IMR-90 (cell line): ENCODE measurements around the gene MAGI2. TPM values are rescaled to one million over a fixed set of nuclear protein-coding genes. Genes with fewer than 3 reads are reported as not detected.

Experiments
- ATAC-seq: fragments of 200-7000 bp; cut with Tn5 transposase; 2 replicates; pipeline ENCODE4 v1.9.1; 2020; ENCODE audit warnings: low read depth, mild to moderate bottlenecking, moderate library complexity
- BruUV-seq: library from RNA; stranded (reverse); fragments of 400-500 nt; replicated peaks from 2 replicates; lab custom pipeline; 2021; lab: Mats Ljungman, UMichigan
- CTCF ChIA-PET: fragments of 300-600 bp; formaldehyde crosslinking; extraction: SDS; loops from one replicate; lab custom pipeline; 2021; ENCODE audit warnings: antibody characterized with exemption; lab: Yijun Ruan, JAX
- POLR2A ChIA-PET: fragments of 300-600 bp; sonication (Branson Sonifier 250); formaldehyde crosslinking; loops from one replicate; lab custom pipeline; 2022; ENCODE audit warnings: antibody characterized with exemption; ENCODE audit not compliant: unreplicated experiment; lab: Charles Lee
- DNase-seq: peaks from one replicate; pipeline ENCODE4 v3.0.0; 2013
- H2AFZ ChIP-seq: replicated peaks from 2 replicates; pipeline ENCODE3; 2013; ENCODE audit warnings: low read length, mild to moderate bottlenecking; ENCODE audit not compliant: poor library complexity
- H2AK5ac ChIP-seq: 2 replicates; pipeline ENCODE4 v1.6.1; 2013; ENCODE audit warnings: low read depth, low read length, inconsistent platforms
- H2AK9ac ChIP-seq: replicated peaks from 2 replicates; pipeline ENCODE3; 2013; ENCODE audit warnings: mild to moderate bottlenecking, low read depth, low read length, moderate library complexity; ENCODE audit not compliant: poor library complexity
- H2BK120ac ChIP-seq: 2 replicates; pipeline ENCODE4 v1.6.1; 2013; ENCODE audit warnings: low read depth, low read length, inconsistent platforms
- H2BK15ac ChIP-seq: 3 replicates; pipeline ENCODE4 v1.6.1; 2013; ENCODE audit warnings: low read depth, low read length, inconsistent platforms
- H2BK20ac ChIP-seq: 2 replicates; pipeline ENCODE4 v1.6.1; 2013; ENCODE audit warnings: low read depth, mild to moderate bottlenecking, inconsistent platforms, low read length, moderate library complexity
- H2BK5ac ChIP-seq: 2 replicates; pipeline ENCODE4 v1.6.1; 2013; ENCODE audit warnings: mild to moderate bottlenecking, low read depth, low read length, inconsistent platforms; ENCODE audit not compliant: poor library complexity, severe bottlenecking
- H3K14ac ChIP-seq: replicated peaks from 2 replicates; pipeline ENCODE4 v1.6.1; 2013; ENCODE audit warnings: low read depth, low read length, inconsistent platforms
- H3K18ac ChIP-seq: 2 replicates; pipeline ENCODE4 v1.6.1; 2013; ENCODE audit warnings: low read depth, low read length, control low read depth
- H3K23ac ChIP-seq: 2 replicates; pipeline ENCODE4 v1.6.1; 2013; ENCODE audit warnings: low read depth, low read length, inconsistent platforms
- H3K27ac ChIP-seq: 2 replicates; pipeline ENCODE4 v1.5.1; 2013; ENCODE audit warnings: mild to moderate bottlenecking, control low read depth, low read length; ENCODE audit not compliant: insufficient read depth
- H3K27me3 ChIP-seq: 2 replicates; pipeline ENCODE4 v1.6.1; 2013; ENCODE audit warnings: low read length; ENCODE audit not compliant: control insufficient read depth, insufficient read depth
- H3K36me3 ChIP-seq: 2 replicates; pipeline ENCODE4 v1.6.1; 2013; ENCODE audit warnings: low read length, mixed read lengths; ENCODE audit not compliant: control insufficient read depth, insufficient read depth
- H3K4ac ChIP-seq: 2 replicates; pipeline ENCODE4 v1.6.1; 2013; ENCODE audit warnings: low read depth, low read length, inconsistent platforms
- H3K4me1 ChIP-seq: 2 replicates; pipeline ENCODE4 v1.6.1; 2013; ENCODE audit warnings: low read length, mixed read lengths; ENCODE audit not compliant: control insufficient read depth, insufficient read depth
- H3K4me2 ChIP-seq: 2 replicates; pipeline ENCODE4 v1.6.1; 2013; ENCODE audit warnings: low read depth, mild to moderate bottlenecking, control low read depth, low read length, moderate library complexity
- H3K4me3 ChIP-seq: 2 replicates; pipeline ENCODE4 v1.5.1; 2013; ENCODE audit warnings: low read depth, mild to moderate bottlenecking, control low read depth, low read length, moderate library complexity; ENCODE audit not compliant: insufficient read depth
- H3K56ac ChIP-seq: 2 replicates; pipeline ENCODE4 v1.6.1; 2013; ENCODE audit warnings: low read length, inconsistent platforms; ENCODE audit not compliant: insufficient read depth; ENCODE audit errors: extremely low read depth
- H3K79me1 ChIP-seq, 2 experiments: 2 replicates each; pipeline ENCODE4 v1.6.1; 2013; ENCODE audit warnings: low read length in 2 of 2, inconsistent platforms in 1 of 2, low read depth in 1 of 2
- H3K9ac ChIP-seq: 2 replicates; pipeline ENCODE4 v1.6.1; 2013; ENCODE audit warnings: low read depth, low read length, control low read depth
- H3K9me1 ChIP-seq: 2 replicates; pipeline ENCODE4 v1.6.1; 2013; ENCODE audit warnings: low read length, inconsistent platforms; ENCODE audit not compliant: insufficient read depth
- H3K9me3 ChIP-seq: 2 replicates; pipeline ENCODE4 v1.6.1; 2013; ENCODE audit warnings: low read length; ENCODE audit not compliant: control insufficient read depth, insufficient read depth
- H4K20me1 ChIP-seq: 2 replicates; pipeline ENCODE4 v1.6.1; 2013; ENCODE audit warnings: low read length, inconsistent platforms; ENCODE audit not compliant: insufficient read depth
- H4K5ac ChIP-seq: 2 replicates; pipeline ENCODE4 v1.6.1; 2013; ENCODE audit warnings: mild to moderate bottlenecking, low read depth, low read length, control low read depth
- H4K8ac ChIP-seq, 2 experiments: 2 replicates each; pipeline ENCODE4 v1.6.1; 2013; ENCODE audit warnings: low read depth in 2 of 2, low read length in 2 of 2, control low read depth in 1 of 2, inconsistent platforms in 1 of 2
- H4K91ac ChIP-seq: 2 replicates; pipeline ENCODE4 v1.6.1; 2013; ENCODE audit warnings: low read depth, low read length, inconsistent platforms; ENCODE audit not compliant: insufficient read depth
- BHLHE40 ChIP-seq: fragments of 150-350 bp; IDR thresholded peaks from 2 replicates; pipeline ENCODE4 v1.6.1; 2016; ENCODE audit warnings: mild to moderate bottlenecking, low read depth, low read length
- CEBPB ChIP-seq: IDR thresholded peaks from 2 replicates; pipeline ENCODE4 v1.6.1; 2012; ENCODE audit warnings: low read depth, low read length, improper control_type of control experiment
- FOS ChIP-seq: fragments of 150-350 bp; IDR thresholded peaks from 2 replicates; pipeline ENCODE4 v1.6.1; 2016; ENCODE audit warnings: low read depth, low read length
- MAFK ChIP-seq: IDR thresholded peaks from 2 replicates; pipeline ENCODE4 v1.6.1; 2012; ENCODE audit warnings: low read depth, low read length, improper control_type of control experiment
- MAZ ChIP-seq: IDR thresholded peaks from 2 replicates; pipeline ENCODE4 v1.6.1; 2012; ENCODE audit warnings: low read depth, mild to moderate bottlenecking, low read length, improper control_type of control experiment, moderate library complexity, borderline replicate concordance
- NFE2L2 ChIP-seq: fragments of 150-350 bp; IDR thresholded peaks from 2 replicates; pipeline ENCODE4 v1.6.1; 2016; ENCODE audit warnings: low read depth, mild to moderate bottlenecking, low read length
- POLR2A ChIP-seq: IDR thresholded peaks from 2 replicates; pipeline ENCODE4 v1.6.1; 2012; ENCODE audit warnings: mild to moderate bottlenecking, low read depth, low read length
- RAD21 ChIP-seq: IDR thresholded peaks from 2 replicates; pipeline ENCODE4 v1.6.1; 2012; ENCODE audit warnings: low read length, improper control_type of control experiment
- RFX5 ChIP-seq: IDR thresholded peaks from 2 replicates; pipeline ENCODE4 v1.8.0; 2012; ENCODE audit warnings: low read depth, mild to moderate bottlenecking, low read length, moderate library complexity
- WGBS, 2 experiments: methylation state at CpG; one replicate each; pipeline versions ENCODE4 v1.1.5 to v1.1.7; 2013; ENCODE audit warnings: missing lambda C conversion rate in 2 of 2; ENCODE audit not compliant: insufficient read length in 1 of 2; ENCODE audit errors: extremely low coverage in 2 of 2; 5-methylcytosine and 5-hydroxymethylcytosine counted together
- dilution Hi-C: fragments of 300-500 bp; cut with HindIII; formaldehyde crosslinking; loops from one replicate; pipeline ENCODE4 v1.14.3; 2018; ENCODE audit warnings: low sequenced_read_pairs; ENCODE audit not compliant: unreplicated experiment
- in situ Hi-C: fragments of 300-500 bp; cut with MboI; formaldehyde crosslinking; loops from 3 replicates; pipeline ENCODE4 v1.14.3; 2019; ENCODE audit warnings: low sequenced_read_pairs, inconsistent platforms, mixed read lengths
- intact Hi-C: fragments of 100-400 bp; cut with micrococcal nuclease; formaldehyde crosslinking; loops from 2 replicates; pipeline ENCODE4 v1.10.0; 2022
- polyA plus RNA-seq, 3 experiments: library from polyadenylated mRNA; depleted of rRNA; stranded (reverse); fragments of >200 nt; gene quantifications; 2 replicates each; pipeline ENCODE4 v1.2.3, GENCODE V29; 2012; ENCODE audit warnings: low replicate concordance in 1 of 3
- total RNA-seq: library from RNA; depleted of rRNA; stranded (reverse); fragments of >200 nt; gene quantifications from 2 replicates; pipeline ENCODE4 v1.2.3, GENCODE V29; 2012
- TF ChIP-seq, protein P1 (sequence below): conservative IDR thresholded peaks from 2 replicates; pipeline ENCODE4 v1.5.1; 2012; ENCODE audit warnings: mild to moderate bottlenecking, low read depth, low read length, improper control_type of control experiment
- TF ChIP-seq, protein P2 (sequence below): fragments of 150-350 bp; IDR thresholded peaks from 2 replicates; pipeline ENCODE4 v1.6.1; 2017; ENCODE audit warnings: mild to moderate bottlenecking, antibody characterized with exemption, low read length, low read depth

Gene MAGI2
- total and polyA plus RNA-seq, 2 of the 4 experiments (the other 2 are of a cell fraction), result 2.5 to 17.9 TPM

DNA sequence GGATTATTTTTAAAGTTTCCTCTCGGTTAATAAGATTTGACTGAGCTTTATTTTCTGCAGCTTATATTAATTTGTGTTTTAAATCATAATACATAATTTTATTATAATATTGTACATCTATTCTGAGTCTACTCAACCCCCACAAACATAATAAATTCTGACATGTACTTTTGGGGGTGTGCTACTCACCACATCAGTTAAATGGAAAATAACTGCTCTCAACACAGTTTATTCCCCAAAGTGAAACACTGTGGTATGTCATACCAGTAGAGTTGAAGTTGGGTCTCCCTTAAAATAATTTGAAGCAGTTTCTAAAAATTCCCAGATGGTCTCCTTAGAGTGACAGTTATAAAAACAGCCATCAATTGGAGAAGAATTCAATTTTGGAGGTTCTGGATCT is 1191.7 kb downstream of the MAGI2 start:
- Histone ChIP-seq H2AK5ac (no peak overlapping the region), H3K9me3 (no peaks in the 10 kb centered on the region), H3K9ac (no peak overlapping the region), H2BK120ac (no peak overlapping the region), H3K56ac (no peak overlapping the region), H3K4me1 (no peaks in the 10 kb centered on the region; the same call in 1 of the 2 replicates), H4K20me1 (no peaks in the 10 kb centered on the region), H2BK20ac (no peak overlapping the region), H3K23ac (no peak overlapping the region), H3K27ac (no peak overlapping the region), H3K4ac (no peak overlapping the region), H4K8ac (no peak overlapping the region), H2BK15ac (no peak overlapping the region), H2BK5ac (no peak overlapping the region), H4K91ac (no peak overlapping the region), H2AK9ac (no peak overlapping the region), H3K4me2 (no peak overlapping the region), H3K27me3 (no peaks in the 10 kb centered on the region), H4K5ac (no peak overlapping the region), H3K79me1 (no peaks in the 10 kb centered on the region), H3K14ac (no peak overlapping the region), H3K36me3 (no peaks in the 10 kb centered on the region), H3K18ac (no peak overlapping the region), H3K9me1 (no peaks in the 10 kb centered on the region; the same call in 1 of the 2 replicates), H3K4me3 (no peak overlapping the region), H2AFZ (no peak overlapping the region)
- no CpG with 5 or more reads among the region's 1 CpG for WGBS, 2 experiments
- in situ Hi-C loops (no loop called here), intact Hi-C loops (no loop called here), dilution Hi-C loops (no loop called here)
- ATAC-seq, result no peak
- no peak for TF ChIP-seq RAD21
- TF ChIP-seq CEBPB, result no peak
- TF ChIP-seq NFE2L2, result no peak
- TF ChIP-seq, protein P1, sequence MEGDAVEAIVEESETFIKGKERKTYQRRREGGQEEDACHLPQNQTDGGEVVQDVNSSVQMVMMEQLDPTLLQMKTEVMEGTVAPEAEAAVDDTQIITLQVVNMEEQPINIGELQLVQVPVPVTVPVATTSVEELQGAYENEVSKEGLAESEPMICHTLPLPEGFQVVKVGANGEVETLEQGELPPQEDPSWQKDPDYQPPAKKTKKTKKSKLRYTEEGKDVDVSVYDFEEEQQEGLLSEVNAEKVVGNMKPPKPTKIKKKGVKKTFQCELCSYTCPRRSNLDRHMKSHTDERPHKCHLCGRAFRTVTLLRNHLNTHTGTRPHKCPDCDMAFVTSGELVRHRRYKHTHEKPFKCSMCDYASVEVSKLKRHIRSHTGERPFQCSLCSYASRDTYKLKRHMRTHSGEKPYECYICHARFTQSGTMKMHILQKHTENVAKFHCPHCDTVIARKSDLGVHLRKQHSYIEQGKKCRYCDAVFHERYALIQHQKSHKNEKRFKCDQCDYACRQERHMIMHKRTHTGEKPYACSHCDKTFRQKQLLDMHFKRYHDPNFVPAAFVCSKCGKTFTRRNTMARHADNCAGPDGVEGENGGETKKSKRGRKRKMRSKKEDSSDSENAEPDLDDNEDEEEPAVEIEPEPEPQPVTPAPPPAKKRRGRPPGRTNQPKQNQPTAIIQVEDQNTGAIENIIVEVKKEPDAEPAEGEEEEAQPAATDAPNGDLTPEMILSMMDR, result no peak
- TF ChIP-seq BHLHE40, result no peak
- TF ChIP-seq MAZ, result no peak
- TF ChIP-seq, protein P2, sequence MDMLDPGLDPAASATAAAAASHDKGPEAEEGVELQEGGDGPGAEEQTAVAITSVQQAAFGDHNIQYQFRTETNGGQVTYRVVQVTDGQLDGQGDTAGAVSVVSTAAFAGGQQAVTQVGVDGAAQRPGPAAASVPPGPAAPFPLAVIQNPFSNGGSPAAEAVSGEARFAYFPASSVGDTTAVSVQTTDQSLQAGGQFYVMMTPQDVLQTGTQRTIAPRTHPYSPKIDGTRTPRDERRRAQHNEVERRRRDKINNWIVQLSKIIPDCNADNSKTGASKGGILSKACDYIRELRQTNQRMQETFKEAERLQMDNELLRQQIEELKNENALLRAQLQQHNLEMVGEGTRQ, result no peak
- no peak for TF ChIP-seq RFX5
- TF ChIP-seq FOS, result no peak
- no peak for TF ChIP-seq POLR2A
- TF ChIP-seq MAFK, result no peak
- ChIA-PET CTCF (no interaction called here), POLR2A (no interaction called here)
- BruUV-seq, result no TSS peak
- no peak for DNase-seq
